Osteoblast (primary cell): ENCODE data around the gene ATP2A3. TPM values are rescaled to one million over a fixed set of nuclear protein-coding genes. Genes with fewer than 3 reads are reported as not detected.
A peak's percentile ranks its signal among the peaks of the same experiment; 100 is the strongest.

Experiments used
- DNase-seq: peaks from one replicate; pipeline ENCODE4 v3.0.0; 2011; ENCODE audit warnings: low spot score, mixed read lengths; ENCODE audit not compliant: insufficient read length; ENCODE audit errors: missing footprints
- H2AFZ ChIP-seq: 2 replicates; pipeline ENCODE4 v1.6.0; 2011; ENCODE audit warnings: mild to moderate bottlenecking, low read length
- H3K27ac ChIP-seq: 2 replicates; pipeline ENCODE4 v1.5.1; 2011; ENCODE audit warnings: mild to moderate bottlenecking, low read depth, low read length, moderate library complexity
- H3K27me3 ChIP-seq: 2 replicates; pipeline ENCODE4 v1.6.0; 2012; ENCODE audit warnings: mild to moderate bottlenecking, control low read depth, inconsistent platforms, low read length, moderate library complexity; ENCODE audit not compliant: insufficient read depth
- H3K36me3 ChIP-seq: 2 replicates; pipeline ENCODE4 v1.5.1; 2011; ENCODE audit warnings: mild to moderate bottlenecking, low read length, control low read depth, moderate library complexity; ENCODE audit not compliant: insufficient read depth
- H3K4me1 ChIP-seq: 2 replicates; pipeline ENCODE4 v1.5.1; 2011; ENCODE audit warnings: mild to moderate bottlenecking, low read length, control low read depth, moderate library complexity; ENCODE audit not compliant: insufficient read depth
- H3K4me2 ChIP-seq: 2 replicates; pipeline ENCODE4 v1.6.0; 2011; ENCODE audit warnings: mild to moderate bottlenecking, low read length; ENCODE audit not compliant: insufficient read depth
- H3K4me3 ChIP-seq: fragments of 200-600 bp; sonication (generic); 3 replicates; pipeline ENCODE4 v1.5.1; 2012; ENCODE audit warnings: mild to moderate bottlenecking, low read length, inconsistent platforms; ENCODE audit not compliant: insufficient read depth
- H3K79me2 ChIP-seq: 2 replicates; pipeline ENCODE4 v1.6.0; 2012; ENCODE audit warnings: mild to moderate bottlenecking, low read length, control low read depth, inconsistent platforms; ENCODE audit not compliant: insufficient read depth
- H3K9me3 ChIP-seq: 2 replicates; pipeline ENCODE4 v1.5.1; 2011; ENCODE audit warnings: low read depth, low read length, control low read depth
- H4K20me1 ChIP-seq: 2 replicates; pipeline ENCODE4 v1.6.0; 2012; ENCODE audit warnings: mild to moderate bottlenecking, low read length, control low read depth; ENCODE audit not compliant: insufficient read depth
- CTCF ChIP-seq: IDR thresholded peaks from 2 replicates; pipeline ENCODE4 v1.5.1; 2011; ENCODE audit warnings: mild to moderate bottlenecking, low read depth, low read length, moderate library complexity; ENCODE audit errors: extremely low read depth
- total RNA-seq: library from RNA; depleted of rRNA; stranded (reverse); fragments of >200 nt; gene quantifications from 2 replicates; pipeline ENCODE4 v1.2.3, GENCODE V29; 2012

ATP2A3 gene
- total RNA-seq, 1 donor: 1.4 TPM

- Histone ChIP-seq H3K79me2 (no peaks in the 10 kb centered on the region), H3K4me2 (no peak overlapping the region), H4K20me1 (no peaks in the 10 kb centered on the region), H3K27me3 (no peaks in the 10 kb centered on the region), H3K27ac (peak overlapping the region; percentile 41), H3K36me3 (peaks cover 29% of the 10 kb centered on the region), H3K4me3 (no peak overlapping the region), H3K9me3 (no peaks in the 10 kb centered on the region), H3K4me1 (peaks cover 5% of the 10 kb centered on the region), H2AFZ (peak overlapping the region; percentile 62)
- peak; percentile 88 for DNase-seq
- TF ChIP-seq CTCF: no peak
Measured at GRCh38 chr17:3879591-3880417, 84.4 kb downstream of the ATP2A3 start.

- Histone ChIP-seq H3K27ac (peak overlapping the region; percentile 41), H2AFZ (peak overlapping the region; percentile 62), H3K4me1 (peaks cover 5% of the 10 kb centered on the region), H3K27me3 (no peaks in the 10 kb centered on the region), H3K4me3 (no peak overlapping the region), H3K79me2 (no peaks in the 10 kb centered on the region), H4K20me1 (no peaks in the 10 kb centered on the region), H3K4me2 (no peak overlapping the region), H3K9me3 (no peaks in the 10 kb centered on the region), H3K36me3 (peaks cover 26% of the 10 kb centered on the region)
- DNase-seq: peak; percentile 96
- TF ChIP-seq CTCF: no peak
Measured at GRCh38 chr17:3879186-3879585, 85.1 kb downstream of the ATP2A3 start.

GRCh38 chr17:3877220-3877619 lies 87.0 kb downstream of the ATP2A3 start:
- TF ChIP-seq CTCF: no peak
- peaks cover 5% of the 10 kb centered on the region for H3K4me1 ChIP-seq
- H3K36me3 ChIP-seq: peaks cover 17% of the 10 kb centered on the region
- H3K27ac ChIP-seq: no peak overlapping the region
- peak; percentile 85 for DNase-seq
- H3K9me3 ChIP-seq: no peaks in the 10 kb centered on the region
- no peaks in the 10 kb centered on the region for H4K20me1 ChIP-seq
- H3K79me2 ChIP-seq: no peaks in the 10 kb centered on the region
- H3K4me3 ChIP-seq: no peak overlapping the region
- no peaks in the 10 kb centered on the region for H3K27me3 ChIP-seq
- no peak overlapping the region for H3K4me2 ChIP-seq
- no peak overlapping the region for H2AFZ ChIP-seq

- no peak for TF ChIP-seq CTCF
- Histone ChIP-seq H3K36me3 (peaks cover 17% of the 10 kb centered on the region), H3K27ac (no peak overlapping the region), H3K9me3 (no peaks in the 10 kb centered on the region), H3K4me3 (no peak overlapping the region), H3K79me2 (no peaks in the 10 kb centered on the region), H3K4me1 (peaks cover 5% of the 10 kb centered on the region), H3K4me2 (no peak overlapping the region), H3K27me3 (no peaks in the 10 kb centered on the region), H4K20me1 (no peaks in the 10 kb centered on the region), H2AFZ (no peak overlapping the region)
- no peak for DNase-seq
Measured at GRCh38 chr17:3875317-3875716, 88.9 kb downstream of the ATP2A3 start.
